Kidney (tissue), 14 donors: Measurements from ENCODE around the gene RARA. TPM values are rescaled to one million over a fixed set of nuclear protein-coding genes. Genes with fewer than 3 reads are reported as not detected.

Experiments
- DNase-seq, 5 donors: peaks; one replicate each; pipeline ENCODE4 v3.0.0-alpha.2; 2013 to 2020
- FAIRE-seq: peaks from 2 replicates; lab custom pipeline; 2012; peaks lifted over from hg19 to GRCh38; lab: Jason Lieb, UNC
- H3K27ac ChIP-seq, 2 donors: one replicate each; pipeline ENCODE4 v1.7.0; 2013; ENCODE audit warnings: low read depth in 2 of 2, low read length in 2 of 2, inconsistent platforms in 1 of 2
- H3K27me3 ChIP-seq: one replicate; pipeline ENCODE4 v1.7.1; 2013; ENCODE audit warnings: low read length, inconsistent platforms; ENCODE audit not compliant: control insufficient read depth, insufficient read depth
- H3K36me3 ChIP-seq, 3 donors: one replicate each; pipeline versions ENCODE4 v1.7.0 to v1.7.1; 2013; ENCODE audit warnings: low read length in 3 of 3, control low read depth in 1 of 3, inconsistent platforms in 1 of 3; ENCODE audit not compliant: insufficient read depth in 3 of 3, control insufficient read depth in 2 of 3
- H3K4me1 ChIP-seq, 3 donors: one replicate each; pipeline versions ENCODE4 v1.7.0 to v1.7.1; 2013; ENCODE audit warnings: low read length in 3 of 3, inconsistent platforms in 1 of 3, low read depth in 1 of 3; ENCODE audit not compliant: control insufficient read depth in 2 of 3, insufficient read depth in 2 of 3
- H3K4me3 ChIP-seq, 3 donors: one replicate each; pipeline versions ENCODE4 v1.7.0 to v1.8.1; 2013; ENCODE audit warnings: low read length in 3 of 3, control low read depth in 1 of 3, inconsistent platforms in 1 of 3
- H3K9ac ChIP-seq, 3 donors: one replicate each; pipeline versions ENCODE4 v1.7.0 to v1.7.1; 2013; ENCODE audit warnings: low read length in 3 of 3, control low read depth in 1 of 3, inconsistent platforms in 1 of 3
- H3K9me3 ChIP-seq, 3 donors: one replicate each; pipeline versions ENCODE4 v1.7.0 to v1.7.1; 2013; ENCODE audit warnings: low read length in 3 of 3, control low read depth in 1 of 3, inconsistent platforms in 1 of 3; ENCODE audit not compliant: control insufficient read depth in 2 of 3, insufficient read depth in 1 of 3
- CTCF ChIP-seq: IDR thresholded peaks from 3 replicates; pipeline ENCODE4 v1.5.1; 2012; ENCODE audit warnings: mild to moderate bottlenecking, moderate library complexity, borderline replicate concordance; ENCODE audit not compliant: insufficient read depth; ENCODE audit errors: extremely low read depth
- intact Hi-C: fragments of 100-400 bp; cut with DNase I; formaldehyde crosslinking; loops from one replicate; pipeline ENCODE4 v1.11.1; 2022
- polyA plus RNA-seq: library from polyadenylated mRNA; stranded (reverse); fragments of 350-450 nt; fragmentation: Illumina TruSeq; extraction: RNeasy Lipid Tissue Mini Kit (QIAGEN cat#74804); gene quantifications from one replicate; pipeline ENCODE4 v1.2.3, GENCODE V29; 2014; ENCODE audit warnings: low read depth, low replicate concordance; ENCODE audit not compliant: insufficient read depth
- total RNA-seq: library from RNA; stranded (reverse); fragmentation: NEBNext Ultra II Directional; extraction: Animal tissue kit (Norgen Biotek cat#: 25700); gene quantifications from one replicate; pipeline ENCODE4 v1.2.1, GENCODE V29; 2021
- donor health status: control.
- donor health status: control.
- donor health status: control.
- donor health status: control.
- donor health status: control.
- donor health status: DM: yes; HTN: yes; CAD: no.
- donor health status: Normal renal cell carcinoma (clear cell type).

Gene RARA
- total and polyA plus RNA-seq, 2 donors from 2014 or later: 22.5 to 45.7 TPM

GRCh38 chr17:40268141-40268712 lies 40.8 kb upstream of the RARA start:
- intact Hi-C loops: no loop called here
- Histone ChIP-seq H3K27ac (no peak overlapping the region), H3K9me3 (no peaks in the 10 kb centered on the region), H3K27me3 (no peaks in the 10 kb centered on the region), H3K36me3 (peaks cover 0 to 57% (median 20%) of the 10 kb centered on the region in 3 donors), H3K4me1 (no peaks in the 10 kb centered on the region), H3K9ac (no peak overlapping the region), H3K4me3 (no peak overlapping the region)
- no peak for DNase-seq
- no peak for TF ChIP-seq CTCF
- no peak for FAIRE-seq

- no peak overlapping the region for H3K4me3 ChIP-seq
- no peaks in the 10 kb centered on the region for H3K9me3 ChIP-seq
- no peak overlapping the region for H3K27ac ChIP-seq
- H3K36me3 ChIP-seq: peaks cover 17 to 29% (median 20%) of the 10 kb centered on the region in 3 donors
- intact Hi-C loops: no loop called here
- H3K4me1 ChIP-seq: no peaks in the 10 kb centered on the region
- no peak for FAIRE-seq
- no peaks in the 10 kb centered on the region for H3K27me3 ChIP-seq
- TF ChIP-seq CTCF: no peak
- no peak overlapping the region for H3K9ac ChIP-seq
- no peak for DNase-seq
Measured at GRCh38 chr17:40278414-40278813, 30.6 kb upstream of the RARA start.

GRCh38 chr17:40279402-40279801 lies 29.6 kb upstream of the RARA start:
- no peak overlapping the region for H3K4me3 ChIP-seq
- H3K9ac ChIP-seq: no peak overlapping the region
- intact Hi-C loops: no loop called here
- H3K27ac ChIP-seq: no peak overlapping the region
- no peak for DNase-seq
- FAIRE-seq: no peak
- H3K9me3 ChIP-seq: no peaks in the 10 kb centered on the region
- peaks cover 13 to 29% (median 14%) of the 10 kb centered on the region in 3 donors for H3K36me3 ChIP-seq
- no peak for TF ChIP-seq CTCF
- peaks cover 0 to 6% (median 4%) of the 10 kb centered on the region in 3 donors for H3K4me1 ChIP-seq
- no peaks in the 10 kb centered on the region for H3K27me3 ChIP-seq
